H9 (cell line): ENCODE measurements around the gene PDE3A. TPM values are rescaled to one million over a fixed set of nuclear protein-coding genes. Genes with fewer than 3 reads are reported as not detected.

Experiments used
- DNase-seq: peaks from one replicate; pipeline ENCODE4 v3.0.0-alpha.2; 2017
- H2AFZ ChIP-seq: one replicate; pipeline ENCODE4 v1.6.1; 2013; ENCODE audit warnings: mild to moderate bottlenecking, low read length, control low read depth, moderate library complexity
- H2AK5ac ChIP-seq: 2 replicates; pipeline ENCODE4 v1.6.1; 2013; ENCODE audit warnings: low read length, control low read depth, mixed read lengths; ENCODE audit not compliant: insufficient read length
- H2BK120ac ChIP-seq: one replicate; pipeline ENCODE4 v1.6.1; 2013; ENCODE audit warnings: low read depth, mild to moderate bottlenecking, low read length, control low read depth, inconsistent platforms; ENCODE audit not compliant: poor library complexity, severe bottlenecking
- H2BK12ac ChIP-seq: 2 replicates; pipeline ENCODE4 v1.6.1; 2013; ENCODE audit warnings: low read length, control low read depth, mixed read lengths, low read depth; ENCODE audit not compliant: insufficient read length
- H2BK15ac ChIP-seq: 2 replicates; pipeline ENCODE4 v1.6.1; 2013; ENCODE audit warnings: low read depth, low read length, control low read depth
- H2BK20ac ChIP-seq: one replicate; pipeline ENCODE4 v1.6.1; 2013; ENCODE audit warnings: low read depth, mild to moderate bottlenecking, low read length, control low read depth, inconsistent platforms; ENCODE audit not compliant: poor library complexity, severe bottlenecking
- H2BK5ac ChIP-seq: 2 replicates; pipeline ENCODE4 v1.6.1; 2013; ENCODE audit warnings: low read length, control low read depth, mixed read lengths; ENCODE audit not compliant: insufficient read length
- H3K14ac ChIP-seq: 2 replicates; pipeline ENCODE4 v1.6.1; 2013; ENCODE audit warnings: low read length, control low read depth; ENCODE audit not compliant: insufficient read depth
- H3K18ac ChIP-seq: 2 replicates; pipeline ENCODE4 v1.6.1; 2013; ENCODE audit warnings: low read depth, mild to moderate bottlenecking, mixed read lengths, low read length, control low read depth; ENCODE audit not compliant: insufficient read length
- H3K23ac ChIP-seq: 2 replicates; pipeline ENCODE4 v1.6.1; 2013; ENCODE audit warnings: low read length, control low read depth, mixed read lengths, low read depth; ENCODE audit not compliant: insufficient read length
- H3K23me2 ChIP-seq: 2 replicates; pipeline ENCODE4 v1.6.1; 2013; ENCODE audit warnings: low read depth, mild to moderate bottlenecking, mixed read lengths, low read length, control low read depth; ENCODE audit not compliant: insufficient read length, poor library complexity, severe bottlenecking
- H3K27ac ChIP-seq: 2 replicates; pipeline ENCODE4 v1.5.1; 2013; ENCODE audit warnings: low read length, control low read depth, mixed read lengths, low read depth; ENCODE audit not compliant: insufficient read length
- H3K27me3 ChIP-seq: 2 replicates; pipeline ENCODE4 v1.6.1; 2013; ENCODE audit warnings: low read length, control low read depth, inconsistent platforms; ENCODE audit not compliant: insufficient read depth
- H3K4ac ChIP-seq: 2 replicates; pipeline ENCODE4 v1.6.1; 2013; ENCODE audit warnings: low read depth, mild to moderate bottlenecking, control low read depth, inconsistent platforms, low read length, moderate library complexity
- H3K4me1 ChIP-seq: 2 replicates; pipeline ENCODE4 v1.6.1; 2013; ENCODE audit warnings: low read length, control low read depth, inconsistent platforms; ENCODE audit not compliant: insufficient read depth
- H3K4me2 ChIP-seq: 2 replicates; pipeline ENCODE4 v1.6.1; 2013; ENCODE audit warnings: low read length, control low read depth, mixed read lengths; ENCODE audit not compliant: insufficient read length, insufficient read depth
- H3K56ac ChIP-seq: 2 replicates; pipeline ENCODE4 v1.6.1; 2013; ENCODE audit warnings: low read depth, mild to moderate bottlenecking, mixed read lengths, low read length, control low read depth; ENCODE audit not compliant: insufficient read length
- H3K79me1 ChIP-seq: 2 replicates; pipeline ENCODE4 v1.6.1; 2013; ENCODE audit warnings: low read depth, mild to moderate bottlenecking, moderate library complexity, low read length, control low read depth, inconsistent platforms; ENCODE audit not compliant: insufficient read depth, poor library complexity, severe bottlenecking
- H3K79me2 ChIP-seq: 2 replicates; pipeline ENCODE4 v1.6.1; 2013; ENCODE audit warnings: low read length, control low read depth, inconsistent platforms; ENCODE audit not compliant: insufficient read depth
- H3K9ac ChIP-seq: 2 replicates; pipeline ENCODE4 v1.6.1; 2013; ENCODE audit warnings: low read length, control low read depth, mixed read lengths; ENCODE audit not compliant: insufficient read length; ENCODE audit errors: extremely low read depth
- H3K9me3 ChIP-seq: one replicate; pipeline ENCODE4 v1.6.1; 2013; ENCODE audit warnings: low read depth, low read length, inconsistent platforms; ENCODE audit not compliant: control insufficient read depth
- H3T11ph ChIP-seq: one replicate; pipeline ENCODE4 v1.6.1; 2013; ENCODE audit warnings: mild to moderate bottlenecking, low read length, control low read depth, inconsistent platforms
- H4K20me1 ChIP-seq: one replicate; pipeline ENCODE4 v1.6.1; 2013; ENCODE audit not compliant: control insufficient read depth, insufficient read length, insufficient read depth
- H4K5ac ChIP-seq: 2 replicates; pipeline ENCODE4 v1.6.1; 2013; ENCODE audit warnings: low read depth, mild to moderate bottlenecking, mixed read lengths, low read length, control low read depth; ENCODE audit not compliant: insufficient read length
- H4K8ac ChIP-seq: replicated peaks from 2 replicates; pipeline ENCODE4 v1.6.1; 2013; ENCODE audit warnings: low read length, control low read depth, mixed read lengths, low read depth; ENCODE audit not compliant: insufficient read length
- H4K91ac ChIP-seq: 2 replicates; pipeline ENCODE4 v1.6.1; 2013; ENCODE audit warnings: low read depth, mild to moderate bottlenecking, moderate library complexity, mixed read lengths, low read length, control low read depth; ENCODE audit not compliant: insufficient read length
- H3K27ac Mint-ChIP-seq, 3 experiments: 2 replicates in 2 of 3; 3 replicates in 1 of 3; pipeline ENCODE4 v1.8.0; 2020 to 2021; ENCODE audit warnings: mixed read lengths in 3 of 3, mild to moderate bottlenecking in 1 of 3, moderate library complexity in 1 of 3
- H3K27me3 Mint-ChIP-seq: 2 replicates; pipeline ENCODE4 v1.8.0; 2021; ENCODE audit warnings: low read depth, mild to moderate bottlenecking, moderate library complexity, mixed read lengths
- H3K36me3 Mint-ChIP-seq, 3 experiments: 2 replicates in 2 of 3; 3 replicates in 1 of 3; pipeline ENCODE4 v1.8.0; 2020 to 2021; ENCODE audit warnings: low read depth in 3 of 3, mixed read lengths in 3 of 3; ENCODE audit not compliant: insufficient read depth in 1 of 3
- H3K4me1 Mint-ChIP-seq, 2 experiments: 2 replicates each; pipeline ENCODE4 v1.8.0; 2020; ENCODE audit warnings: mixed read lengths in 2 of 2
- H3K4me3 Mint-ChIP-seq, 2 experiments: 2 replicates in 1 of 2; 3 replicates in 1 of 2; pipeline ENCODE4 v1.8.0; 2020 to 2021; ENCODE audit warnings: mild to moderate bottlenecking in 2 of 2, mixed read lengths in 2 of 2, moderate library complexity in 1 of 2
- H3K9me3 Mint-ChIP-seq, 2 experiments: 2 replicates in 1 of 2; 3 replicates in 1 of 2; pipeline ENCODE4 v1.8.0; 2020; ENCODE audit warnings: mild to moderate bottlenecking in 2 of 2, mixed read lengths in 2 of 2, moderate library complexity in 1 of 2
- CTCF ChIP-seq: fragments of 200-600 bp; sonication (generic); conservative IDR thresholded peaks from 3 replicates; pipeline ENCODE4 v1.8.0; 2021; ENCODE audit warnings: antibody characterized with exemption, mild to moderate bottlenecking
- WGBS: extraction: QIAGEN DNeasy Blood & Tissue Kit; methylation state at CpG from one replicate; pipeline ENCODE4 v1.1.7; 2013; ENCODE audit warnings: missing lambda C conversion rate, low lambda C conversion rate, mixed read lengths; ENCODE audit not compliant: insufficient read length; ENCODE audit errors: extremely low coverage; 5-methylcytosine and 5-hydroxymethylcytosine counted together
- total RNA-seq: library from RNA; stranded (reverse); gene quantifications from 2 replicates; pipeline ENCODE4 v1.2.1, GENCODE V29; 2021

PDE3A gene
- total RNA-seq, 1 experiment from 2014 or later, result 3.0 TPM

- H4K5ac ChIP-seq, result no peak overlapping the region
- no CpG with 5 or more reads among the region's 3 CpGs for WGBS
- H3K36me3 Mint-ChIP-seq, result no peaks in the 10 kb centered on the region; a peak in 1 of 7 replicates
Observed at GRCh38 chr12:20411345-20411744, 43.0 kb downstream of the PDE3A start.

More at GRCh38 chr12:20411345-20411744, 43.0 kb downstream of the PDE3A start:
- Histone ChIP-seq H4K91ac (no peak overlapping the region), H4K8ac (no peak overlapping the region), H3K56ac (no peak overlapping the region), H3K18ac (no peak overlapping the region), H3K27ac (no peak overlapping the region), H3K9ac (no peak overlapping the region), H3K23me2 (no peaks in the 10 kb centered on the region), H2AK5ac (no peak overlapping the region), H2BK120ac (no peak overlapping the region), H2BK12ac (no peak overlapping the region), H3K79me2 (no peaks in the 10 kb centered on the region), H3K23ac (no peak overlapping the region), H2BK15ac (no peak overlapping the region), H3K27me3 (no peaks in the 10 kb centered on the region), H3T11ph (no peak overlapping the region), H3K79me1 (no peaks in the 10 kb centered on the region), H3K4ac (no peak overlapping the region), H3K9me3 (no peaks in the 10 kb centered on the region), H4K20me1 (no peaks in the 10 kb centered on the region), H3K14ac (no peak overlapping the region), H2BK5ac (no peak overlapping the region), H2BK20ac (no peak overlapping the region), H3K4me2 (no peak overlapping the region), H2AFZ (no peak overlapping the region), H3K4me1 (peaks cover 3% of the 10 kb centered on the region; the same call in 1 of the 2 replicates)
- no peak overlapping the region for H3K4me3 Mint-ChIP-seq
- no peaks in the 10 kb centered on the region for H3K27me3 Mint-ChIP-seq
- DNase-seq, result no peak
- H3K4me1 Mint-ChIP-seq, result peaks cover 34 to 38% of the 10 kb centered on the region in 2 experiments
- no peak overlapping the region for H3K27ac Mint-ChIP-seq
- H3K9me3 Mint-ChIP-seq, result no peaks in the 10 kb centered on the region
- no peak for TF ChIP-seq CTCF
